ENCODE results near the gene INO80D. TPM values are rescaled to one million over a fixed set of nuclear protein-coding genes. Genes with fewer than 3 reads are reported as not detected.
"Not testable (repeated sequence)": the region's sequence is repeated elsewhere in the genome, so short reads cannot be mapped to it uniquely, and the experiment has no call there.

The INO80D gene
- total RNA-seq, 4 donors from 2014 or later = 11.3 to 16.9 (median 14.6) TPM

- ATAC-seq = no peak
- TF ChIP-seq CTCF (IDR thresholded peaks at IDR 0.05 in 4 of 5, conservative IDR thresholded peaks at IDR 0.05 in 1 of 5) (no peak), POLR2A (IDR thresholded peaks at IDR 0.05) (no peak)
- in situ Hi-C loops (cut with MboI; ENCODE audit: low sequenced_read_pairs in 4 of 4) = no loop called here
- Histone ChIP-seq H3K36me3 (peaks cover 0 to 20% of the 10 kb centered on the region in 2 donors), H3K9me3 (no peaks in the 10 kb centered on the region), H3K27me3 (no peaks in the 10 kb centered on the region), H3K4me1 (peaks cover 13 to 14% of the 10 kb centered on the region in 2 donors), H3K27ac (no peak overlapping the region), H3K4me3 (no peak overlapping the region)
- DNase-seq = no peak
- intact Hi-C loops (cut with DNase I; ENCODE audit: low total_unique reads) = no loop called here
Observed at GRCh38 chr2:205990104-205990503, 95.9 kb downstream of the INO80D start.

GRCh38 chr2:205989271-205990071 is 96.5 kb downstream of the INO80D start:
- DNase-seq = no peak
- TF ChIP-seq POLR2A (IDR thresholded peaks at IDR 0.05) = no peak
- TF ChIP-seq CTCF (IDR thresholded peaks at IDR 0.05 in 4 of 5, conservative IDR thresholded peaks at IDR 0.05 in 1 of 5) = no peak
- in situ Hi-C loops (cut with MboI; ENCODE audit: low sequenced_read_pairs in 4 of 4) = no loop called here
- Histone ChIP-seq H3K4me3 (no peak overlapping the region), H3K27ac (no peak overlapping the region), H3K27me3 (no peaks in the 10 kb centered on the region), H3K4me1 (peaks cover 7 to 8% of the 10 kb centered on the region in 2 donors), H3K9me3 (no peaks in the 10 kb centered on the region), H3K36me3 (peaks cover 0 to 20% of the 10 kb centered on the region in 2 donors)
- intact Hi-C loops (cut with DNase I; ENCODE audit: low total_unique reads) = no loop called here
- ATAC-seq = no peak

GRCh38 chr2:205988681-205989080 is 97.3 kb downstream of the INO80D start:
- intact Hi-C loops (cut with DNase I; ENCODE audit: low total_unique reads); in situ Hi-C loops (cut with MboI; ENCODE audit: low sequenced_read_pairs in 4 of 4); DNase-seq; ATAC-seq; H3K4me3 ChIP-seq; H3K27me3 ChIP-seq; H3K4me1 ChIP-seq; H3K27ac ChIP-seq; H3K9me3 ChIP-seq: not testable (repeated sequence)
- H3K36me3 ChIP-seq = peaks cover 0 to 20% of the 10 kb centered on the region in 2 donors

- Histone ChIP-seq H3K27ac (no peak overlapping the region), H3K36me3 (peaks cover 0 to 18% of the 10 kb centered on the region in 2 donors), H3K9me3 (no peaks in the 10 kb centered on the region), H3K4me1 (no peaks in the 10 kb centered on the region), H3K4me3 (no peak overlapping the region), H3K27me3 (no peaks in the 10 kb centered on the region)
- in situ Hi-C loops (cut with MboI; ENCODE audit: low sequenced_read_pairs in 4 of 4) (no loop called here), intact Hi-C loops (cut with DNase I; ENCODE audit: low total_unique reads) (no loop called here)
- DNase-seq = no peak
- TF ChIP-seq POLR2A (IDR thresholded peaks at IDR 0.05) = no peak
- TF ChIP-seq CTCF (IDR thresholded peaks at IDR 0.05 in 4 of 5, conservative IDR thresholded peaks at IDR 0.05 in 1 of 5) = no peak
- no peak for ATAC-seq
Observed at GRCh38 chr2:205988274-205988673, 97.7 kb downstream of the INO80D start.

- H3K27ac ChIP-seq; intact Hi-C loops (cut with DNase I; ENCODE audit: low total_unique reads); ATAC-seq; H3K4me1 ChIP-seq; H3K4me3 ChIP-seq; DNase-seq; H3K36me3 ChIP-seq; in situ Hi-C loops (cut with MboI; ENCODE audit: low sequenced_read_pairs in 4 of 4); H3K27me3 ChIP-seq; H3K9me3 ChIP-seq: not testable (repeated sequence)
Observed at GRCh38 chr2:205986334-205986733, 99.6 kb downstream of the INO80D start.
